Adrenal gland (tissue), 12 donors: Measurements from ENCODE around the gene TRIM6. TPM values are rescaled to one million over a fixed set of nuclear protein-coding genes. Genes with fewer than 3 reads are reported as not detected.

ENCODE experiments used
- DNase-seq, 7 donors: peaks; one replicate each; pipeline ENCODE4 v3.0.0-alpha.2; 2019 to 2020
- H3K27ac ChIP-seq, 5 donors: fragments of 200-600 bp; sonication (generic) in 4 of 5; 1 replicate in 3 of 5; 2 replicates in 2 of 5; pipeline versions ENCODE4 v1.5.1 to v1.8.0; 2016 to 2020; ENCODE audit warnings: mild to moderate bottlenecking in 1 of 5
- H3K27me3 ChIP-seq: fragments of 200-600 bp; 2 replicates; pipeline ENCODE4 v1.8.0; 2021
- H3K36me3 ChIP-seq, 2 donors: fragments of 200-600 bp; replicated peaks in 1 of 2; 1 replicate in 1 of 2; 2 replicates in 1 of 2; pipeline versions ENCODE4 v1.5.1 to v1.8.0; 2018 to 2022
- H3K4me1 ChIP-seq, 2 donors: fragments of 200-600 bp; replicated peaks in 1 of 2; 1 replicate in 1 of 2; 2 replicates in 1 of 2; pipeline versions ENCODE4 v1.5.1 to v1.8.0; 2018 to 2021
- H3K4me3 ChIP-seq, 4 donors: fragments of 200-600 bp; sonication (generic) in 3 of 4; one replicate each; pipeline ENCODE4 v1.5.1; 2016 to 2018
- H3K9me3 ChIP-seq, 3 donors: fragments of 200-600 bp; sonication (generic) in 1 of 3; replicated peaks in 1 of 3; 1 replicate in 2 of 3; 2 replicates in 1 of 3; pipeline versions ENCODE4 v1.5.1 to v1.8.0; 2016 to 2021
- POLR2A ChIP-seq, 2 donors: fragments of 450-650 bp; IDR thresholded peaks; one replicate each; pipeline ENCODE4 v1.6.1; 2017; ENCODE audit warnings: antibody characterized with exemption in 2 of 2, mild to moderate bottlenecking in 2 of 2, moderate library complexity in 1 of 2
- WGBS, 4 donors: extraction: QIAGEN DNeasy Blood & Tissue Kit in 2 of 4; methylation state at CpG; one replicate each; pipeline versions ENCODE4 v1.1.5 to v1.1.7; 2013 to 2017; 5-methylcytosine and 5-hydroxymethylcytosine counted together
- intact Hi-C, 2 donors: fragments of 100-400 bp; cut with DNase I; formaldehyde crosslinking; loops; one replicate each; pipeline versions ENCODE4 v1.14.1 to v1.15.0; 2022 to 2023
- polyA plus RNA-seq, 3 donors: library from polyadenylated mRNA; stranded (reverse); fragments of 200-250 nt in 2 of 3; fragments of 350-450 nt in 1 of 3; fragmentation: Illumina TruSeq in 1 of 3; extraction: RNeasy Lipid Tissue Mini Kit (QIAGEN cat#74804) in 1 of 3; gene quantifications; one replicate each; pipeline ENCODE4 v1.2.3, GENCODE V29; 2013 to 2014
- total RNA-seq, 9 donors: library from RNA; depleted of rRNA in 4 of 9; stranded (reverse); fragments of >200 nt in 4 of 9; fragments of 120-200 nt in 1 of 9; fragmentation: NEBNext Ultra II Directional in 1 of 9; extraction: Animal tissue kit (Norgen Biotek cat#: 25700) in 1 of 9; gene quantifications; one replicate each; pipeline versions ENCODE4 v1.1.0 to v1.2.4, GENCODE V29; 2013 to 2023
- TF ChIP-seq, protein P1 (sequence below), 6 experiments: fragments of 450-650 bp in 4 of 6; fragments of 200-600 bp in 2 of 6; sonication (generic) in 1 of 6; IDR thresholded peaks; 1 replicate in 5 of 6; 2 replicates in 1 of 6; pipeline versions ENCODE4 v1.5.1 to v1.8.0; 2016 to 2021; ENCODE audit warnings: antibody characterized with exemption in 6 of 6, mild to moderate bottlenecking in 2 of 6, moderate library complexity in 1 of 6
- donor health status: healthy with polysubstance abuse.
- donor health status: Bipolar disorder and iron deficiency.
- donor health status: DM: yes; HTN: yes; CAD: no.
- donor health status: DM: no; HTN: no; CAD: no.
- donor health status: DM: no; HTN: no; CAD: no.
- donor health status: DM: yes; HTN: yes; CAD: no.

TRIM6 gene
- total and polyA plus RNA-seq, 12 donors: 2.3 to 29.3 (median 5.1) TPM

DNA sequence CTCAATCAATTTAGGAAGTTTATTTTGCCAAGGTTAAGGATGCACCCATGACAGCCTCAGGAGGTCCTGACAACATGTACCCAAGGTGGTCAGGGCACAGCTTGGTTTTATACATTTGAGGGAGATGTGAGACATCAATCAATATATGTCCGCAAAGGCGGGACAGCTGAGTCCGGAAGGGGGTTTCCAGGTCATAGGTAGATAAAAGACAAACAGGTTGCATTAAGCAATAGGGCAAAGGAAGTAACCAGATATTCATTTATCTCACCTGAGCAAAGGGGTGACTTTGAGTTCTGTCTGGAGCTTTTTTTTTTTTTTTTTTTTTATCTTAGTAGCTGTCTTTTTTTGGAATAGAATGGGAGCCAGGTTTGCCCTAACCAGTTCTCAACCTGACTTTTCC, 26.4 kb downstream of the TRIM6 start:
- WGBS, 4 donors: 94 to 99% (median 96%) methylated on average over 3 of the region's 3 CpGs
- H3K4me3 ChIP-seq: no peak overlapping the region
- no peak overlapping the region for H3K27ac ChIP-seq
- H3K36me3 ChIP-seq: no peaks in the 10 kb centered on the region
- H3K9me3 ChIP-seq: no peaks in the 10 kb centered on the region
- intact Hi-C loops: no loop called here
- TF ChIP-seq POLR2A (IDR thresholded peaks at IDR 0.05): no peak
- TF ChIP-seq, protein P1, sequence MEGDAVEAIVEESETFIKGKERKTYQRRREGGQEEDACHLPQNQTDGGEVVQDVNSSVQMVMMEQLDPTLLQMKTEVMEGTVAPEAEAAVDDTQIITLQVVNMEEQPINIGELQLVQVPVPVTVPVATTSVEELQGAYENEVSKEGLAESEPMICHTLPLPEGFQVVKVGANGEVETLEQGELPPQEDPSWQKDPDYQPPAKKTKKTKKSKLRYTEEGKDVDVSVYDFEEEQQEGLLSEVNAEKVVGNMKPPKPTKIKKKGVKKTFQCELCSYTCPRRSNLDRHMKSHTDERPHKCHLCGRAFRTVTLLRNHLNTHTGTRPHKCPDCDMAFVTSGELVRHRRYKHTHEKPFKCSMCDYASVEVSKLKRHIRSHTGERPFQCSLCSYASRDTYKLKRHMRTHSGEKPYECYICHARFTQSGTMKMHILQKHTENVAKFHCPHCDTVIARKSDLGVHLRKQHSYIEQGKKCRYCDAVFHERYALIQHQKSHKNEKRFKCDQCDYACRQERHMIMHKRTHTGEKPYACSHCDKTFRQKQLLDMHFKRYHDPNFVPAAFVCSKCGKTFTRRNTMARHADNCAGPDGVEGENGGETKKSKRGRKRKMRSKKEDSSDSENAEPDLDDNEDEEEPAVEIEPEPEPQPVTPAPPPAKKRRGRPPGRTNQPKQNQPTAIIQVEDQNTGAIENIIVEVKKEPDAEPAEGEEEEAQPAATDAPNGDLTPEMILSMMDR (IDR thresholded peaks at IDR 0.05): no peak
- H3K27me3 ChIP-seq: no peaks in the 10 kb centered on the region
- peaks cover 15 to 26% of the 10 kb centered on the region in 2 donors for H3K4me1 ChIP-seq
- no peak for DNase-seq

DNA sequence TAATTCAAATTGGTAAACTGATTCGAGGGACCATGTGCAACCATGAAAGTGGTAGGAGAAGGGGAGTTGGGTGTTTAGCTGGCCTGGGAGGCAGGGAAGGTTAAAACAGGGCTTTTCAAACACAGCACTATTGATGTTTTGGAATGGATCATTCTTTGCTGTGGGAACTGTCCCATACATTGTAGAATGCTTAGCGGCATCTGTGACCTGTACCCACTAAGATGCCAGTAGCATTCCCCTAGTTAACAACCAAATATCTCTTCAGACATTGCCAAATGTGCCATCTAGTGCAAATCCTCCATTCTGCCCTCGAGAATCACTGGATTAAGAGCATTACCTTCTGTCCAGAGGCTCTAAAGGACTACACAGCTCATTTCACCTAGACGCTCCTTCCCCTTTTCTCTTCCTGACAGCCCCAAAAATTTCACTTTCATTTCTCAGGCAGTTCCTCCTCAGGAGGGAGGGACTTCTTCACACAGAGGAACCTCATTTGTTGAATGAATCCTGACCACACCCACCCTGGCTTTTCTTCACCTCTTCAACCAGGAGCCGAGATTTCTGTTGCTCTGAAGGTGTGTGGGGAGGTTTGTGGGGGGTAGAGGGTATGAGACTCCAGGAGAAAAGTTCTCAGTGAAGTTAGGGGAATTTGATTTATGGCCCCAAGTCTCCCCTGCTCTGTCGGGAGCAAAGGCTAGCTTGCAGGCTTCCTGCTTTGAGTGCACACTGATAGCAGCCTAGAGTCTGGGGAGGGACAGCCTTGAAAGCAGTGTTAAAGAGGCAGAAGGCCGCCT, 28.2 kb downstream of the TRIM6 start, which contains the start of gene TRIM34:
TSS of gene TRIM34 (plus strand) at position 513 of the 791 bp plus-strand sequence. CDS start 7,331 bp downstream, outside the sequence.
- peak in 1 of 2 donors; percentile 42 for TF ChIP-seq POLR2A (IDR thresholded peaks at IDR 0.05)
- TF ChIP-seq, protein P1 (IDR thresholded peaks at IDR 0.05): no peak
- peaks cover 15 to 26% of the 10 kb centered on the region in 2 donors for H3K4me1 ChIP-seq
- no peaks in the 10 kb centered on the region for H3K27me3 ChIP-seq
- peak within 1 kb of the TSS; percentile 34 to 56 (median 43) for H3K4me3 ChIP-seq
- DNase-seq: peak; percentile 50 to 83 (median 68)
- peak within 1 kb of the TSS in 4 of 5 donors; percentile 31 to 78 (median 62) for H3K27ac ChIP-seq
- H3K9me3 ChIP-seq: no peaks in the 10 kb centered on the region
- intact Hi-C loops: no loop called here
- H3K36me3 ChIP-seq: no peaks in the 10 kb centered on the region
- 10 to 14% (median 13%) methylated on average over 7 of the region's 7 CpGs for WGBS, 4 donors

DNA sequence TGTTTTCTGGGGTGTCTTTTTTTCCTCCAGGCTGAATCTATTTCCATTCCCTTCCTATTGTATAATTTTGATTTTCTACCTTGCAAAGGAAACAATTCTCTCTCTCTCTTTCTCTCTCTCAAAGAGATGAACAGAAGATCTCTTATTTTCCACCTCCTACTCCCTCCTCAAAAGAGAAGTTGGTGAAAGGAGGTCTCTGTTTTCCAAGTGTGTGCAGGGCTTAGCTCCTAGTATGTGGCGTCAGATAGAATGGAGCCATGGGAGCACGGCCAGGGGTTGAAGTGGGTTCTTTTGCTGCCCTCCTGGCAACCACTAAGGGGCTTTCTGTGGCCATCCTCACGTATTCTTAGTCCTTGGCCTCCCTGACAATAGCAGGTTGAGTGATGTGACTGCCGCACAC, 28.8 kb downstream of the TRIM6 start:
- peak overlapping the region in 3 of 4 donors; percentile 34 to 56 (median 52) for H3K4me3 ChIP-seq
- peak overlapping the region in 4 of 5 donors; percentile 31 to 78 (median 62) for H3K27ac ChIP-seq
- no peaks in the 10 kb centered on the region for H3K9me3 ChIP-seq
- H3K4me1 ChIP-seq: peaks cover 15 to 26% of the 10 kb centered on the region in 2 donors
- no peak for DNase-seq
- no peaks in the 10 kb centered on the region for H3K36me3 ChIP-seq
- intact Hi-C loops: no loop called here
- no peaks in the 10 kb centered on the region for H3K27me3 ChIP-seq
- TF ChIP-seq, protein P1 (IDR thresholded peaks at IDR 0.05): no peak
- TF ChIP-seq POLR2A (IDR thresholded peaks at IDR 0.05): no peak
- 3 to 14% (median 10%) methylated on average over 4 of the region's 4 CpGs for WGBS, 4 donors

DNA sequence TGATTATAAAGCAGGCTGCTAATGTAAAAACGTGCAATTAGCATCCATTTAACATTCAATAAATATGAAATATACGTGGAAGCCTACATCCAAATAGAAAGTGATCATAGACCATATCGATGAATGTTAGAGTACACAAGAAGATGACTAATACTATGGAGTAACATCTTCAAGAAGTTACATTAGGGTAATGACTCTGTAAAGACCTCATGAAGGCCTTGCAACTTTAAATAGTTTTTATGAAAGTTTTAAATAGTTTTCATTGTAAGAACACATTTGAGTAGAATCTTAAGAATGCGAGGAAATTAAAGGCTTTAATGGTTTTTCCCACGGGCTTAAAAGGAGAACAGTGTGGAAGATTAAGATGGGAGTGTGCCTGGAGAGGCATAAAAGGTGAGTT, 29.8 kb downstream of the TRIM6 start:
- no peaks in the 10 kb centered on the region for H3K27me3 ChIP-seq
- peak overlapping the region in 1 of 4 donors; percentile 56 for H3K4me3 ChIP-seq
- intact Hi-C loops: no loop called here
- TF ChIP-seq POLR2A (IDR thresholded peaks at IDR 0.05): no peak
- TF ChIP-seq, protein P1 (IDR thresholded peaks at IDR 0.05): no peak
- no peaks in the 10 kb centered on the region for H3K36me3 ChIP-seq
- peaks cover 15 to 21% of the 10 kb centered on the region in 2 donors for H3K4me1 ChIP-seq
- DNase-seq: no peak
- H3K9me3 ChIP-seq: no peaks in the 10 kb centered on the region
- WGBS, 4 donors: 68 to 80% (median 75%) methylated on average over 5 of the region's 5 CpGs
- no peak overlapping the region for H3K27ac ChIP-seq
